HepG2 (cell line): ENCODE data around the gene CLMP. TPM values are rescaled to one million over a fixed set of nuclear protein-coding genes. Genes with fewer than 3 reads are reported as not detected.

Experiments
- ATAC-seq: fragments of 200-7000 bp; cut with Tn5 transposase; 3 replicates; pipeline ENCODE4 v1.9.1; 2020; ENCODE audit warnings: mild to moderate bottlenecking, moderate library complexity
- BruUV-seq: library from RNA; stranded (reverse); fragments of 400-500 nt; replicated peaks from 2 replicates; lab custom pipeline; 2021; lab: Mats Ljungman, UMichigan
- CTCF ChIA-PET: fragments of 300-600 bp; formaldehyde crosslinking; extraction: SDS; loops from one replicate; lab custom pipeline; 2021; ENCODE audit warnings: low total read pairs, inconsistent platforms, low intra/inter-chr PET ratio; lab: Yijun Ruan, JAX
- POLR2A ChIA-PET: fragments of 350-600 bp; sonication (Branson Sonifier 250); formaldehyde crosslinking; loops from one replicate; lab custom pipeline; 2020; ENCODE audit warnings: antibody characterized with exemption, inconsistent platforms; lab: Yijun Ruan, JAX
- DNase-seq: peaks from one replicate; pipeline ENCODE4 v3.0.0-alpha.2; 2015; ENCODE audit warnings: low spot score
- FAIRE-seq: peaks from 3 replicates; lab custom pipeline; 2011; peaks lifted over from hg19 to GRCh38; lab: Jason Lieb, UNC
- H2AFZ ChIP-seq: one replicate; pipeline ENCODE4 v1.6.1; 2011; ENCODE audit warnings: low read length, inconsistent platforms
- H3K27ac ChIP-seq: fragments of 300-600 bp; 3 replicates; pipeline ENCODE4 v1.8.0; 2011; ENCODE audit warnings: mixed run types, mild to moderate bottlenecking, mixed read lengths, low read length, inconsistent platforms; ENCODE audit not compliant: insufficient read depth; ENCODE audit errors: extremely low read length
- H3K27me3 ChIP-seq, 2 experiments: fragments of 200-600 bp in 1 of 2; 2 replicates in 1 of 2; 3 replicates in 1 of 2; pipeline versions ENCODE4 v1.6.0 to v1.8.0; 2011; ENCODE audit warnings: low read length in 2 of 2, mild to moderate bottlenecking in 2 of 2, moderate library complexity in 2 of 2, inconsistent platforms in 1 of 2; ENCODE audit not compliant: insufficient read depth in 2 of 2, control insufficient read depth in 1 of 2
- H3K36me3 ChIP-seq, 2 experiments: fragments of 200-600 bp in 1 of 2; replicated peaks in 1 of 2; 2 replicates in 1 of 2; 3 replicates in 1 of 2; pipeline versions ENCODE4 v1.5.1 to v1.8.0; 2011; ENCODE audit warnings: low read length in 2 of 2, inconsistent platforms in 1 of 2; ENCODE audit not compliant: insufficient read depth in 2 of 2, control insufficient read depth in 1 of 2
- H3K4me1 ChIP-seq: 2 replicates; pipeline ENCODE4 v1.5.1; 2012; ENCODE audit warnings: low read length, inconsistent platforms; ENCODE audit not compliant: insufficient read depth
- H3K4me2 ChIP-seq: 2 replicates; pipeline ENCODE4 v1.6.0; 2011; ENCODE audit warnings: low read depth, low read length, inconsistent platforms
- H3K4me3 ChIP-seq, 3 experiments: fragments of 200-600 bp in 1 of 3; sonication (generic), shearing (Covaris generic) in 1 of 3; replicated peaks in 1 of 3; 2 replicates each; pipeline ENCODE4 v1.5.1; 2011 to 2016; ENCODE audit warnings: low read length in 3 of 3, inconsistent platforms in 2 of 3, low read depth in 2 of 3, mild to moderate bottlenecking in 2 of 3, control low read depth in 1 of 3, mixed read lengths in 1 of 3; ENCODE audit not compliant: insufficient read depth in 1 of 3
- H3K79me2 ChIP-seq: one replicate; pipeline ENCODE4 v1.6.1; 2011; ENCODE audit warnings: low read length, inconsistent platforms; ENCODE audit not compliant: insufficient read depth
- H3K9ac ChIP-seq: 2 replicates; pipeline ENCODE4 v1.6.0; 2011; ENCODE audit warnings: mild to moderate bottlenecking, low read depth, low read length, inconsistent platforms; ENCODE audit not compliant: insufficient read depth
- H3K9me3 ChIP-seq: 2 replicates; pipeline ENCODE4 v1.5.1; 2012; ENCODE audit warnings: mild to moderate bottlenecking, low read length
- H4K20me1 ChIP-seq: 2 replicates; pipeline ENCODE4 v1.6.0; 2011; ENCODE audit warnings: inconsistent platforms, mild to moderate bottlenecking, low read length, moderate library complexity; ENCODE audit not compliant: insufficient read depth
- HMG20B ChIP-seq: conservative IDR thresholded peaks from 2 replicates; pipeline ENCODE4 v1.6.1; 2016; ENCODE audit warnings: missing genetic modification reagents, missing compliant biosample characterization
- TOPORS ChIP-seq: sonication (generic); formaldehyde crosslinking; IDR thresholded peaks from 2 replicates; pipeline ENCODE4 v1.8.0; 2023; ENCODE audit warnings: mild to moderate bottlenecking, missing genetic modification reagents
- ZNF547 ChIP-seq: sonication (generic); formaldehyde crosslinking; IDR thresholded peaks from 2 replicates; pipeline ENCODE4 v1.5.1; 2020; ENCODE audit warnings: mild to moderate bottlenecking, missing genetic modification reagents
- ZNF556 ChIP-seq: sonication (generic); formaldehyde crosslinking; IDR thresholded peaks from 2 replicates; pipeline ENCODE4 v1.4.0; 2020; ENCODE audit warnings: mild to moderate bottlenecking, missing genetic modification reagents, borderline replicate concordance
- ZNF737 ChIP-seq: sonication (generic); formaldehyde crosslinking; IDR thresholded peaks from 2 replicates; pipeline ENCODE4 v1.5.0; 2020; ENCODE audit warnings: missing genetic modification reagents, mild to moderate bottlenecking, borderline replicate concordance
- ZNF75D ChIP-seq: sonication (generic); formaldehyde crosslinking; IDR thresholded peaks from 2 replicates; pipeline ENCODE4 v1.8.1; 2023; ENCODE audit warnings: missing genetic modification reagents, mild to moderate bottlenecking, borderline replicate concordance
- WGBS: methylation state at CpG from one replicate; pipeline ENCODE4 v1.1.6; 2017; ENCODE audit warnings: low lambda C conversion rate; 5-methylcytosine and 5-hydroxymethylcytosine counted together
- in situ Hi-C: cut with HindIII; loops from 2 replicates; pipeline ENCODE4 v1.10.0; 2017; ENCODE audit warnings: low pct_unique_long_range_greater_than_20kb; ENCODE audit not compliant: extremely low pct_ligation_motif_present
- intact Hi-C: fragments of 100-400 bp; cut with micrococcal nuclease; formaldehyde crosslinking; loops from one replicate; pipeline ENCODE4 v1.10.0; 2022; ENCODE audit not compliant: unreplicated experiment
- polyA plus RNA-seq, 8 experiments: library from polyadenylated mRNA; depleted of rRNA in 3 of 8; stranded (reverse) in 7 of 8; unstranded in 1 of 8; fragments of >200 nt; fragmentation: Illumina TruSeq in 4 of 8; extraction: Trizol in 4 of 8; gene quantifications; 2 replicates each; pipeline versions ENCODE4 v1.2.1 to v1.2.3, GENCODE V29; 2011 to 2016; ENCODE audit warnings: low read depth in 4 of 8, missing spikeins in 1 of 8, mixed read lengths in 1 of 8; ENCODE audit not compliant: insufficient read depth in 1 of 8
- total RNA-seq, 5 experiments: library from RNA; depleted of rRNA; stranded (reverse); fragments of >200 nt; fragmentation: Illumina TruSeq; extraction: Trizol; gene quantifications; 2 replicates each; pipeline ENCODE4 v1.2.3, GENCODE V29; 2016; ENCODE audit warnings: low read depth in 1 of 5
- TF ChIP-seq, protein P1 (sequence below): sonication (generic); formaldehyde crosslinking; IDR thresholded peaks from 2 replicates; pipeline ENCODE4 v1.5.1; 2020; ENCODE audit warnings: mild to moderate bottlenecking, missing genetic modification reagents, moderate library complexity

CLMP gene
- total and polyA plus RNA-seq, 2 of the 13 experiments (the other 11 are each of a cell fraction or from before 2014, with no cell fraction given): not detected

DNA sequence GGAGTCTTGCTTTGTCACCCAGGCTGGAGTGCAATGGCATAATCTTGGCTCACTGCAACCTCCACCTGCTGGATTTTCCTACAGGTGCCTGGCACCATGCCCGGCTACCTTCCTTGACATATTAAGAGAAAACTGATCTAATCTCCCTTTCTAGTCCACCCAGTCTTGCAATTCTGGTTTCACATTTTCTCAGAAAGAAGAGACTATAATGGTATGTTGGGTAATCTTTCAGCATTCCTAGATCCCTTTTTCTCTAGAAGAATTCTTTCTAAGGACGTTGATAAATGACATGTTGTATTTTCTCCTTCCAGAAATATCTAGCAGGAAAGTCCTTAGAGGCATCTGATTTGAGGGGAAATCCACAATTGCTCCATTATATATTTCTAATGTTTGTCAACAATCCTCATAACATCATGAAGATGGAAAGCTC, 122.7 kb downstream of the CLMP start:
- no peak overlapping the region for H3K4me2 ChIP-seq
- POLR2A ChIA-PET: no interaction called here

More for the DNA sequence above, 122.7 kb downstream of the CLMP start:
- no peak for DNase-seq
- Histone ChIP-seq H3K4me1 (no peaks in the 10 kb centered on the region), H4K20me1 (no peaks in the 10 kb centered on the region), H3K9me3 (no peaks in the 10 kb centered on the region), H3K9ac (no peak overlapping the region), H2AFZ (no peak overlapping the region), H3K4me3 (no peak overlapping the region), H3K79me2 (no peaks in the 10 kb centered on the region), H3K27ac (no peak overlapping the region), H3K27me3 (no peaks in the 10 kb centered on the region), H3K36me3 (no peaks in the 10 kb centered on the region)
- CTCF ChIA-PET: no interaction called here
- TF ChIP-seq ZNF547 (CRISPR knock-in tag): no peak
- no peak for TF ChIP-seq ZNF556 (CRISPR knock-in tag)
- no peak for TF ChIP-seq ZNF75D
- no peak for TF ChIP-seq HMG20B
- TF ChIP-seq ZNF737 (CRISPR knock-in tag): no peak
- TF ChIP-seq, protein P1, sequence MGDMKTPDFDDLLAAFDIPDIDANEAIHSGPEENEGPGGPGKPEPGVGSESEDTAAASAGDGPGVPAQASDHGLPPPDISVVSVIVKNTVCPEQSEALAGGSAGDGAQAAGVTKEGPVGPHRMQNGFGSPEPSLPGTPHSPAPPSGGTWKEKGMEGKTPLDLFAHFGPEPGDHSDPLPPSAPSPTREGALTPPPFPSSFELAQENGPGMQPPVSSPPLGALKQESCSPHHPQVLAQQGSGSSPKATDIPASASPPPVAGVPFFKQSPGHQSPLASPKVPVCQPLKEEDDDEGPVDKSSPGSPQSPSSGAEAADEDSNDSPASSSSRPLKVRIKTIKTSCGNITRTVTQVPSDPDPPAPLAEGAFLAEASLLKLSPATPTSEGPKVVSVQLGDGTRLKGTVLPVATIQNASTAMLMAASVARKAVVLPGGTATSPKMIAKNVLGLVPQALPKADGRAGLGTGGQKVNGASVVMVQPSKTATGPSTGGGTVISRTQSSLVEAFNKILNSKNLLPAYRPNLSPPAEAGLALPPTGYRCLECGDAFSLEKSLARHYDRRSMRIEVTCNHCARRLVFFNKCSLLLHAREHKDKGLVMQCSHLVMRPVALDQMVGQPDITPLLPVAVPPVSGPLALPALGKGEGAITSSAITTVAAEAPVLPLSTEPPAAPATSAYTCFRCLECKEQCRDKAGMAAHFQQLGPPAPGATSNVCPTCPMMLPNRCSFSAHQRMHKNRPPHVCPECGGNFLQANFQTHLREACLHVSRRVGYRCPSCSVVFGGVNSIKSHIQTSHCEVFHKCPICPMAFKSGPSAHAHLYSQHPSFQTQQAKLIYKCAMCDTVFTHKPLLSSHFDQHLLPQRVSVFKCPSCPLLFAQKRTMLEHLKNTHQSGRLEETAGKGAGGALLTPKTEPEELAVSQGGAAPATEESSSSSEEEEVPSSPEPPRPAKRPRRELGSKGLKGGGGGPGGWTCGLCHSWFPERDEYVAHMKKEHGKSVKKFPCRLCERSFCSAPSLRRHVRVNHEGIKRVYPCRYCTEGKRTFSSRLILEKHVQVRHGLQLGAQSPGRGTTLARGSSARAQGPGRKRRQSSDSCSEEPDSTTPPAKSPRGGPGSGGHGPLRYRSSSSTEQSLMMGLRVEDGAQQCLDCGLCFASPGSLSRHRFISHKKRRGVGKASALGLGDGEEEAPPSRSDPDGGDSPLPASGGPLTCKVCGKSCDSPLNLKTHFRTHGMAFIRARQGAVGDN (CRISPR knock-in tag): no peak
- no peak for TF ChIP-seq TOPORS (CRISPR knock-in tag)
- FAIRE-seq: no peak
- intact Hi-C loops (no loop called here), in situ Hi-C loops (no loop called here)
- WGBS: 73% methylated on average over 2 of the region's 2 CpGs
- BruUV-seq: no TSS peak
- no peak for ATAC-seq
